ENCODE measurements around the gene MTMR6. TPM values are rescaled to one million over a fixed set of nuclear protein-coding genes. Genes with fewer than 3 reads are reported as not detected.
A peak's percentile ranks its signal among the peaks of the same experiment; 100 is the strongest.

The MTMR6 gene
- total and polyA plus RNA-seq, 2 experiments from 2014 or later = 6.9 to 17.2 TPM

DNA sequence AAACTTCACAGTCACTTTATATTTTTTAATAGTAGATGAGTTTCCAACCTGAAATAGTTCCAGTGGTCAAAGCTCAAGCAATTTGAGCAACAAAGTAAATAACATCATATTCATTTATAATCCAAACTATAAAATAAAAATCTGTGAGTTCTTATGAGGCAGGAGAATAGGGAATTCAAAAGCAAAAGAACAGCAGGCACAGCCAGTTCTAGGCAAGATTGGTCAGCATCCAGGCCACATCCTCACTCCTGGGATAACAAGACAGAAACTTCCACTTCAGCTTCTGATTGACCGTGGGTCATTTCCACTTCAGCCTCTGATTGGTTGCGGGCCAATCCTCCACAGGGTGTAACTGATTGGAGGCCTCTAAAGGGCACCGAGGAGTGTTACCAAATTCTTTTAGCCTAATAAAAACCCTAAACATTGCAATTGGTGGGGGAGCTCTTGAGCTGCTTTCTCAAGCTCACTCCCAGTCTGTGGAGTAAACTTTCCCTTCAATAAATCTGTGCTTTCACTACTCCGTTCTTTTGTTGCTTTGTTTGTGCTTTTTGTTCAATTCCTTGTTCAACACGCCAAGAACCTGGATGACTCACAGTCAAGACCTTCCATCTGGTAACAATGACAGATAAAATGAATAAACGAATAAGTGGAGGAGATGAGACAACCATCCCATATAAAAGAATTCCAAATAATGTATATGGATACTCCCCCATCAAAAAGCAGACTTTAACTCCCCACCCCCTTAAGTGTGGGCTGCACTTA is 72.6 kb downstream of the MTMR6 start:
- Histone ChIP-seq H3K27ac (peak overlapping the region; percentile 28), H2AFZ (no peak overlapping the region), H3K36me3 (replicated peaks; ENCODE audit: insufficient read depth, low read depth) (no peaks in the 10 kb centered on the region), H3K4me1 (ENCODE audit: insufficient read depth) (no peaks in the 10 kb centered on the region), H3K9me2 (replicated peaks; ENCODE audit: insufficient read depth) (no peaks in the 10 kb centered on the region), H3K9me3 (ENCODE audit: low read depth) (no peaks in the 10 kb centered on the region), H3K27me3 (no peaks in the 10 kb centered on the region), H4K20me1 (ENCODE audit: insufficient read depth, poor library complexity, severe bottlenecking) (no peaks in the 10 kb centered on the region), H3K79me2 (no peaks in the 10 kb centered on the region), H3K4me3 (no peak overlapping the region), H3K4me2 (no peak overlapping the region)
- TF ChIP-seq EZH2 (IDR thresholded peaks at IDR 0.05; ENCODE audit: borderline replicate concordance) (no peak), EZH2phosphoT487 (IDR thresholded peaks at IDR 0.05; ENCODE audit: low read depth, severe bottlenecking, unreplicated experiment) (no peak)
- TF ChIP-seq, protein P1, sequence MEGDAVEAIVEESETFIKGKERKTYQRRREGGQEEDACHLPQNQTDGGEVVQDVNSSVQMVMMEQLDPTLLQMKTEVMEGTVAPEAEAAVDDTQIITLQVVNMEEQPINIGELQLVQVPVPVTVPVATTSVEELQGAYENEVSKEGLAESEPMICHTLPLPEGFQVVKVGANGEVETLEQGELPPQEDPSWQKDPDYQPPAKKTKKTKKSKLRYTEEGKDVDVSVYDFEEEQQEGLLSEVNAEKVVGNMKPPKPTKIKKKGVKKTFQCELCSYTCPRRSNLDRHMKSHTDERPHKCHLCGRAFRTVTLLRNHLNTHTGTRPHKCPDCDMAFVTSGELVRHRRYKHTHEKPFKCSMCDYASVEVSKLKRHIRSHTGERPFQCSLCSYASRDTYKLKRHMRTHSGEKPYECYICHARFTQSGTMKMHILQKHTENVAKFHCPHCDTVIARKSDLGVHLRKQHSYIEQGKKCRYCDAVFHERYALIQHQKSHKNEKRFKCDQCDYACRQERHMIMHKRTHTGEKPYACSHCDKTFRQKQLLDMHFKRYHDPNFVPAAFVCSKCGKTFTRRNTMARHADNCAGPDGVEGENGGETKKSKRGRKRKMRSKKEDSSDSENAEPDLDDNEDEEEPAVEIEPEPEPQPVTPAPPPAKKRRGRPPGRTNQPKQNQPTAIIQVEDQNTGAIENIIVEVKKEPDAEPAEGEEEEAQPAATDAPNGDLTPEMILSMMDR (IDR thresholded peaks at IDR 0.05; ENCODE audit: poor library complexity) = no peak
- 55% methylated on average over 6 of the region's 6 CpGs for WGBS (ENCODE audit: low lambda C conversion rate, missing lambda C conversion rate)
- no peak for DNase-seq (ENCODE audit: low spot score)

DNA sequence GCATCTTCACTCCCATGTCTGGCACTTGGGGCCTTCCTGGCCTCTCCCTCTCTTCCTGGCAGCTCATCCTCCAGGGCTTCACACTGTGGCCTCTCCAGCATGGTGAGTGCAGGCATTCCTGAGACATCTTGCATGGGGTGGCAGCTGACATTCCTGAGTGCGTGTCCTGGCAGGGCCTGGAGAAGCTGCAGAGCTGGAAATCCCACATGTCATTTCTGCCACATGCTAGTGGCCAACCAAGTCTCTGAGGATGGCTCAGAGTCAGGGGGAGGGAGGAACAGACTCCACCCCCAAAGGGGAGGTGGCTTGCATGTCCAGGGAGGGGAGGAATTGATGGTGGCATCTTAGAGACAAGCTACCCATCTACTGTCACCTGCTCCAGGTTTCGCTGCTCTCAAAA is 73.6 kb downstream of the MTMR6 start:
- no peaks in the 10 kb centered on the region for H3K27me3 ChIP-seq
- 76% methylated on average over 2 of the region's 2 CpGs for WGBS (ENCODE audit: low lambda C conversion rate, missing lambda C conversion rate)
- no peak for DNase-seq (ENCODE audit: low spot score)
- no peaks in the 10 kb centered on the region for H3K4me1 ChIP-seq (ENCODE audit: insufficient read depth)
- H4K20me1 ChIP-seq (ENCODE audit: insufficient read depth, poor library complexity, severe bottlenecking) = no peaks in the 10 kb centered on the region
- H3K79me2 ChIP-seq = no peaks in the 10 kb centered on the region
- no peak overlapping the region for H3K4me3 ChIP-seq
- TF ChIP-seq EZH2phosphoT487 (IDR thresholded peaks at IDR 0.05; ENCODE audit: low read depth, severe bottlenecking, unreplicated experiment) (no peak), EZH2 (IDR thresholded peaks at IDR 0.05; ENCODE audit: borderline replicate concordance) (no peak)
- TF ChIP-seq, protein P1 (IDR thresholded peaks at IDR 0.05; ENCODE audit: poor library complexity) = no peak
- H3K9me3 ChIP-seq (ENCODE audit: low read depth) = no peaks in the 10 kb centered on the region
- no peak overlapping the region for H2AFZ ChIP-seq
- H3K36me3 ChIP-seq (replicated peaks; ENCODE audit: insufficient read depth, low read depth) = no peaks in the 10 kb centered on the region
- H3K27ac ChIP-seq = no peak overlapping the region
- no peak overlapping the region for H3K4me2 ChIP-seq
- H3K9me2 ChIP-seq (replicated peaks; ENCODE audit: insufficient read depth) = no peaks in the 10 kb centered on the region

DNA sequence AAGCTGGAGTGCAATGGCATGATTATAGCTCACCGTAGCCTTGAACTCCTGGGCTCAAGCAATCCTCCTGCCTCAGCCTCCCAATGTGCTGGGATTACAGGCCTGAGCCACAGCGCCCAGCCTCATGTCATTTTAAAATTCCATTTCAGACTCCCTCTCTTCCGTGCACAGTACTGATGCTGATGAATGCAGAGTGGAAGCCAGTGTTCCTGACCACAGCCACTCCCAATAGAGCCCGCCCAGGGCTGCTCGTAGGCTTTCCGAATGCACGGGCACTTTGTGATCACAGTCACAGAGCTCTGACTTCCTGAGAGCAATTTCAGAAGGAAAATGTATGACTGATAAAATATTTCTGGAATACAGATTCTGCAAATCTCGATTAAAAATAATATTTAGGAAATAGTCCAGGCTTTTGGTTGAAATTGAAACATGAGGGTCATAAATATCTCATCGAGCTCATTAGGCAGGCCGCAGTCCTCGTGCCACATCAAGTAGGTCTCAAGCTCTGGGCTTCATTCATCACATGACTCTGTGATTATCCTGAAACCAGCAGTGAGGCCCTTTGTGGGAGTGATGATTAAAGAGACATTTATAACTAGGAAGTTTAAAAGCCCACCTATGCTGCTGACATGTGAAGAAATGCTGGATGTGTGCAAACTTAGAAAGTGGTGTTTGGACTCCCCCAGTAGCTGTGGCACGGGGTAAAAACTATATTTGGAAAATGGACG is 76.3 kb downstream of the MTMR6 start:
- Histone ChIP-seq H3K4me1 (ENCODE audit: insufficient read depth) (no peaks in the 10 kb centered on the region), H3K79me2 (no peaks in the 10 kb centered on the region), H3K27me3 (no peaks in the 10 kb centered on the region), H3K9me2 (replicated peaks; ENCODE audit: insufficient read depth) (no peaks in the 10 kb centered on the region), H3K27ac (no peak overlapping the region), H4K20me1 (ENCODE audit: insufficient read depth, poor library complexity, severe bottlenecking) (no peaks in the 10 kb centered on the region), H3K9me3 (ENCODE audit: low read depth) (no peaks in the 10 kb centered on the region), H3K36me3 (replicated peaks; ENCODE audit: insufficient read depth, low read depth) (no peaks in the 10 kb centered on the region), H2AFZ (no peak overlapping the region), H3K4me3 (no peak overlapping the region), H3K4me2 (no peak overlapping the region)
- TF ChIP-seq, protein P1 (IDR thresholded peaks at IDR 0.05; ENCODE audit: poor library complexity) = no peak
- TF ChIP-seq EZH2 (IDR thresholded peaks at IDR 0.05; ENCODE audit: borderline replicate concordance) = no peak
- no peak for TF ChIP-seq EZH2phosphoT487 (IDR thresholded peaks at IDR 0.05; ENCODE audit: low read depth, severe bottlenecking, unreplicated experiment)
- 90% methylated on average over 13 of the region's 13 CpGs for WGBS (ENCODE audit: low lambda C conversion rate, missing lambda C conversion rate)
- DNase-seq (ENCODE audit: low spot score) = no peak

Data from hepatocyte (in vitro differentiated cells).